GM23248 (cell line): ENCODE measurements around the gene PLIN3.

ENCODE experiments used
- EZH2 ChIP-seq: fragments of 200-600 bp; sonication (generic); IDR thresholded peaks from 2 replicates; pipeline ENCODE4 v1.6.1; 2018; ENCODE audit warnings: antibody characterized with exemption, mild to moderate bottlenecking; ENCODE audit not compliant: insufficient read depth, poor library complexity, severe bottlenecking
- EZH2phosphoT487 ChIP-seq: fragments of 200-600 bp; sonication (generic); IDR thresholded peaks from 2 replicates; pipeline ENCODE4 v1.6.1; 2018; ENCODE audit warnings: antibody characterized with exemption, moderate library complexity, mild to moderate bottlenecking, low read depth; ENCODE audit not compliant: insufficient read depth

GRCh38 chr19:4847190-4847973 is 20.1 kb downstream of the PLIN3 start:
- TF ChIP-seq EZH2 (no peak), EZH2phosphoT487 (no peak)
